Esophagus muscularis mucosa (tissue), 3 donors: Measurements from ENCODE around the gene ZKSCAN3.

Source experiments
- POLR2A ChIP-seq: fragments of 450-650 bp; IDR thresholded peaks from one replicate; pipeline ENCODE4 v1.6.1; 2017; ENCODE audit warnings: antibody characterized with exemption, moderate library complexity, mild to moderate bottlenecking, low read depth
- TF ChIP-seq, protein P1 (sequence below), 3 experiments: fragments of 200-600 bp in 2 of 3; fragments of 450-650 bp in 1 of 3; sonication (generic) in 2 of 3; IDR thresholded peaks; one replicate each; pipeline ENCODE4 v1.5.1; 2017 to 2019; ENCODE audit warnings: antibody characterized with exemption in 3 of 3, mild to moderate bottlenecking in 2 of 3, moderate library complexity in 1 of 3

DNA sequence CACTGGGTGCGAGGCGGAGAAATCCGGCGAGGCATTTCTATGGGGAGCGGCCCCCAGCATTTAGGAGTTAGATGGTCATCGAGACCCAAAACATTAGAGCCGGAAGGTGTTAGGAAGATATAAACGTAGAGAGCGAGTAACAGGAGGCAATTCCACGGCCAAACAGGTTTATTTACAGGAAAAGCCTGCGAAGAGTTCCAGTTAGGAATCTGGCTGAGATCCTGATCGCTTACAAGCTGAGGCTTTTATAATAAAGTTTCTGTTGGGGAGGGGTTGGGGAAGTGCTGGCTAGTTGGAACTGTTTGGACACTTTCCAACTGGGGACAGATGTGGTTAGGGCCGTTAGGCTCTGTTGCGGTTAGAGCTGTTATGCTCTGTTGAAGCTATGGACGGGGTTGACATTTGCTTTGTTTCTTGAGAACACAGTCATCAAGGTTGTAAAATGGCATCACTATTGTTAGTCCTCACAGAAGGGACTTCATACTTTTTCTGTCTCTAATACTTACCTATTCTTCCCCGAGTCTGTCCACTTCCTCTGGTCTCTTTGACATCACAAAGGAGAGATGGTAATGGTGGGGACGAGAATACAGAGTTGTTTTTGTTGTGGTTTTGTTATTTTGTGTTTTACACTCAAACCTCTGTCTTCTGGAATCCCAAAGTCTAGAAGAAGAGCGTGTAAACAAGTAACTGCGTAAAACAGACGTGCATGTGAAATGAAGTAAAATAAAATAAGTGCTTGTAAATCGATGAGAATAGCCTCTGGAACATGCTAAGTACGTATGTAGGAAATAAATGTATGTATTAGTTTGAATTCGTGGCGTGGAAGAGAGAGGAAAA, 13.2 kb upstream of the ZKSCAN3 start:
- TF ChIP-seq, protein P1, sequence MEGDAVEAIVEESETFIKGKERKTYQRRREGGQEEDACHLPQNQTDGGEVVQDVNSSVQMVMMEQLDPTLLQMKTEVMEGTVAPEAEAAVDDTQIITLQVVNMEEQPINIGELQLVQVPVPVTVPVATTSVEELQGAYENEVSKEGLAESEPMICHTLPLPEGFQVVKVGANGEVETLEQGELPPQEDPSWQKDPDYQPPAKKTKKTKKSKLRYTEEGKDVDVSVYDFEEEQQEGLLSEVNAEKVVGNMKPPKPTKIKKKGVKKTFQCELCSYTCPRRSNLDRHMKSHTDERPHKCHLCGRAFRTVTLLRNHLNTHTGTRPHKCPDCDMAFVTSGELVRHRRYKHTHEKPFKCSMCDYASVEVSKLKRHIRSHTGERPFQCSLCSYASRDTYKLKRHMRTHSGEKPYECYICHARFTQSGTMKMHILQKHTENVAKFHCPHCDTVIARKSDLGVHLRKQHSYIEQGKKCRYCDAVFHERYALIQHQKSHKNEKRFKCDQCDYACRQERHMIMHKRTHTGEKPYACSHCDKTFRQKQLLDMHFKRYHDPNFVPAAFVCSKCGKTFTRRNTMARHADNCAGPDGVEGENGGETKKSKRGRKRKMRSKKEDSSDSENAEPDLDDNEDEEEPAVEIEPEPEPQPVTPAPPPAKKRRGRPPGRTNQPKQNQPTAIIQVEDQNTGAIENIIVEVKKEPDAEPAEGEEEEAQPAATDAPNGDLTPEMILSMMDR (IDR thresholded peaks at IDR 0.05) = no peak
- no peak for TF ChIP-seq POLR2A
